Measurements from ENCODE around the gene RRN3.
A peak's percentile ranks its signal among the peaks of the same experiment; 100 is the strongest.
"Not testable (repeated sequence)": the region's sequence is repeated elsewhere in the genome, so short reads cannot be mapped to it uniquely, and the experiment has no call there.

The RRN3 gene

DNA sequence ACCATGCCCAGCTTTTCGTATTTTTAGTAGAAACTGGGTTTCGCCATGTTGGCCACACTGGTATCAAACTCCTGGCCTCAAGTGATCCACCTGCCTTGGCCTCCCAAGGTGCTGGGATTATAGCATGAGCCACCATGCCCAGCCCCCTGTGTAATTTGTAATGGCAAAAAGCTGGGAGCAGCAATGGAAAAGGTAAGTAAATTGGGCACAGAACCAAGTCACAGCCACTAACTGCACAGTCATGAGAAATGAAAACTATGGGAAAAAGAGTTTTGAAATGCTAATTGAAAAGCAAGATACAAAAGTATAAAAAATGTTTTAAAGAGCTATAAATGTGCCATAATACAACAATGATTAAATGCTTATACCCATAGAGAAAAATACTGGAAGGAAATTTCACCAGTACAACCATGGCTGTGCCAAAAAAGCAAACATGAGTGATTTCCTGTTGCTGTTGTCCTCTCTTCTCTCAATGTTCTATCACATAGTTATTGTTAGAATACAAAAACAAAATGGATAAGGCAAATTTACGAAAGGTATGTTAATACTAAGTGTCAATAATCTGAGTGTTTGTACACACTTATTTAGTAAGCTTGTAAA, 44.4 kb downstream of the RRN3 start:
- no peak for DNase-seq

DNA sequence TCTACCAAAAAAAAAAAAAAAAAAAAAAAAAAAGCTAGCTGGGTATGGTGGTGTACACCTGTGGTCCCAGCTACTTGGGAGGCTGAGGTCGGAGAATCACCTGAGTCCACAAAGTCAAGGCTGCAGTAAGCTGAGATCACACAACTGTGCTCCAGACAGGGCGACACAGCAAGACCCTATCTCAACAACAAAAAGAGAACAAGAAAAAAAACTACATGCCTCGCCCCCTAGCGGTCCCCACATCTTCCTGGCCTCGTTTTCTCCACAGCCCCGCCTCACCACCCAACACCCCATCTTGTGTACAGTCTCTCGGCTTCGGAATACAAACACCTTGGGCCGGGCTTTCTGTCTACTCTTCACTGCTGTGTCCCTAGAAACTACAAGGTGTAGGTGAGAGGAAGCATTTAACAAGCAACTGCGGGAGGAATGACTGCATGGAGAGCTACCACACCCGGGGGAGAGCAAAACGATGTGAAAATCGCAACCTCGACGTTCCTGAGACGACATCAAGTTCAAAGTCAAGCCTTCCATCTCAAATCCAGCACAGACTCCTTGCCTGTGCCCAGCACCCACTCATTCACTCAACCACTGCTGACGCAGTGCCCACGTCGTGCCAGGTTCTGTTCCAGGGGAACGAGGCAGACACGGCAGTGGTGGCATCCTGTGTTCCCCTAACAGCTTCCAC, 47.2 kb downstream of the RRN3 start:
- no peak for DNase-seq

DNA sequence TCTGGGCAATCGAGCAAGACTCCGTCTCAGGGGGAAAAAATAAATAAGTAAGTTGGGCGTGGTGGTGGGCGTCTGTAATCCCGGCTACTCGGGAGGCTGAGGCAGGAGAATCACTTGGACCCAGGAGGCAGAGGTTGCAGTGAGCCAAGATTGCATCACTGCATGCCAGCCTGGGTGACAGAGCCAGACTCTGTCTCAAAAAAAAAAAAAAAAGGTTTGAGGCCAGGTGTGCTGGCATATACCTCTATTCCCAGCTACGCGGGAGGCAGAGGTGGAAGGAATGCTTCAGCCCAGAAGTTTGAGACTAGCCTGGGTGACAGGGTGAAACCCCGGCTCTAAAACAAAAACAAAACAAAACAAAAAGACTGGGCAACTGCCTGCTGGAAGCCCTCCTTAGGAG, 48.8 kb downstream of the RRN3 start:
- not testable (repeated sequence) for DNase-seq

DNA sequence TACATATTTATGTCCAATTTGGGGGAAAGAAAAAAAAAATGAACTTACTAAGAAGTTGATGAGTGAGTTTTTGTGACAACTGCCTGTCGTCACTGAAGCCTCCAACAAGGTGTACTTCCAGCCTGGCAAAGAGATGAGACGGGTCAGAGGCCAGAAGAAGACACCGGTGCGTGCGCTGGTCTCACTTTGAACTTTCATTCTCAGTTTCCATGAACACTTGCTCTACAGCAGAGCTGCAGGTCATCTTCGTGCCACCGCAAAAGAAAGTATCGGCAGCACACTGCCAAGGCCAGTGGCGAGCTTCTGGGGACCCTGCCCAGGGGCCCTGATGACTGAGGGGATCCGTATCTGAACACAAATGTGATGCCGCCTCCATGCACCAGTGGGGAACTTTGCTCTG, 49.8 kb downstream of the RRN3 start:
- no peak for DNase-seq

DNA sequence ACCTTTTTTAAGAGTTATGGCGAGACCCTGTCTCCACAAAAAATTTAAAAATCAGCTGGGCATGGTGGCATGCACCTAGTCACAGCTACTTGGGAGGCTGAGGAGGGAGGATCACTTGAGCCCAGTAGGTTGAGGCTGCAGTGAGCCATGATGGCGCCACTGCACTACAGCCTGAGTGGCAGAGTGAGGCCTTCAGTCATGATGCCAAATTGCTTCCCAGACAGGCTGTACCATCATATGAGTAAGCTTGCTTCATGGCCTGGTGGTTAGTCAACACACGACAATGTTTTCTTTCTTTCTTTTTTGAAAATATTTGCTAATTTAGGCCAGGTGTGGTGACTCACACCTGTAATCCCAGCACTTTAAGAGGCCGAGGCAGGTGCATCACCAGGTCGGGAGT, 50.7 kb downstream of the RRN3 start:
- DNase-seq = no peak

DNA sequence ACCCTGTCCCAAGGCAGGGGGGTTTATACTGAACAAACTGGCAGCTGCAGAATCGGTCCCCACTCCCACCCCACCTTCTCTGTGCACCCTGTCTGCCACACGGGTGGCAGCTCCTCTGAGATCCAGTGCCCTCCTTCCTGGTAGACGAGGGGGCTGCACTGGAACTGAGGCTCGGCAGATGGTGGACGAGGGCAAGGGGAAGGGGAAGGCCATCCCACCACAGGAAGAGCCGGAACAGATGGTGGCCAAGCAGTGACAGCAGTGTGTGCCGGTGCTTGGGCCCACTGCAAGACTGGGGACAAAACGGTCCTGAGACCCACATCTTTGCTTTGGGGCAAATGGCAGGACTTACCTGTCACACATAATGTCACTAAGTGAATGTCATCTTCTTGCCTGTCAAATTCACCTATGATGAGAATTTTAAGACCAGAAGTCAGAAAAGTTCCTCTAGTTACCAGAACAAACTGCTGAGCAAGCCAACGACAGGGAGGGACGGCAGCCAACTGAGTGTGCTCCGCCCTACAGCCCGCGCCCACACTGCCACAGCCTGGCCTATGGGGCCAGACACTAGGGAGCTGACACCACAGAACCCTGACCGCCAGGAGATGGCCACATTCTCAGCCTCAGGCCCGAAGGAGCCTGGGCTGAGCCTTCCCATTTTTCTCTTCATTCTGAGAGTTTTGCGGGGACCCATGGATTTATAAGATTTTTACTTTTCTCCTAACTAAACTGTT, 52.6 kb downstream of the RRN3 start:
- no peak for DNase-seq

DNA sequence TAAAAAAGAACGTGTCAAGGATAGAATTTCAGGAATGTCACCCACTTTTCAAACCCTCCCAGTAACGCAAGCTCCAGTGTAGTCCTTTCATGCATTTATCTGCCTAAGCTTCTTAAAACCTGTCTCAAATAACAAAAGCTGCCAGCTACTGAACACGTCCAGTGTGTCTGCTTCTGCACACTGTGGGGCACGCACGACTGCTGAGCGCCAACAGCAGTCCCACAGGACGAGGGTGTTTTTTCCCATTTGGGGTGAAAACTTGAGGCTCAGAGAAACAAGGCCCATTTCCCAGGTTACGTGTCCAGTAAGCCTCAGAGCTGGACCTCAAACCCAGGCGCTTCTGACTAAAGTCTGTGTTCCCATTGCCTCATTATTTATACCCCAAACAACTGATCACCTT, 55.4 kb downstream of the RRN3 start:
- DNase-seq = no peak

DNA sequence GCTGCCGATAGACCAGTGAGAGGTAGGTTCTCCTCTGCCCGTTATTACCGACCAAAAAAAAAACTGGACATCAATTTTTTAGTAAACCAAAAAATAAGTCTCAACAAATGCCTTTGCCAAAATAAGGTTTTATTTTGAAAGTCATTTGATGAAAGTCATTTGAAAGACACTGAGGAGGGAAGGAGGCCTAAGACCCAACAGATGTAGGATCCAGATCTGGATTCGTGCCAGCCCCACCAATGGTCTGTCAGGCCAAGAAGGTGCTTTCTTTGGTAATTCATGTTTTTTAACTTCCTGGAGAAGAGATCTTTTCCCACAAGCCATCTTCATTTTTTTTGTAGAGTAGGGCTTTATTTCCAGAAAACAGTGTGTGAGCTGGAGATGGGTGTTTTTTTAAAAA, 56.3 kb downstream of the RRN3 start:
- no peak for DNase-seq

DNA sequence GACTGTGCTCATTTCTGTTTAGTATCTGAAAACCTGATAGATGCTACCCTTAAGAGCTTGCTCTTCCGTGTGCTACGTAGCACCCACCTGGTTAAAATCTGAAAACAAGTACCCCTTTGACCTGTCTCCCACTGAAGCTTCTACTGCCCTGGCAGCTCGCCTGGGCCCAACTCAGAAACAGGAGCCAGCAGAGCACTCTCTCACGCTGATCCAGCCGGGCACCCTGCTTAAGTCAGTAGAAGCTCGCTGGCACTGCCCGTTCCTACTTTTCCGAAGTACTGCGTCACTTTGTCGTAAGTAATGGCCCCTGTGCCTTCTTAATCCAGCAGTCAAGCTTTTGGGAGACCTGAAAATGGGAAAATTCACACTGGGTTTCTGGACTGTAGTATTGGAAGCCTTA, 57.1 kb downstream of the RRN3 start:
- no peak for DNase-seq

DNA sequence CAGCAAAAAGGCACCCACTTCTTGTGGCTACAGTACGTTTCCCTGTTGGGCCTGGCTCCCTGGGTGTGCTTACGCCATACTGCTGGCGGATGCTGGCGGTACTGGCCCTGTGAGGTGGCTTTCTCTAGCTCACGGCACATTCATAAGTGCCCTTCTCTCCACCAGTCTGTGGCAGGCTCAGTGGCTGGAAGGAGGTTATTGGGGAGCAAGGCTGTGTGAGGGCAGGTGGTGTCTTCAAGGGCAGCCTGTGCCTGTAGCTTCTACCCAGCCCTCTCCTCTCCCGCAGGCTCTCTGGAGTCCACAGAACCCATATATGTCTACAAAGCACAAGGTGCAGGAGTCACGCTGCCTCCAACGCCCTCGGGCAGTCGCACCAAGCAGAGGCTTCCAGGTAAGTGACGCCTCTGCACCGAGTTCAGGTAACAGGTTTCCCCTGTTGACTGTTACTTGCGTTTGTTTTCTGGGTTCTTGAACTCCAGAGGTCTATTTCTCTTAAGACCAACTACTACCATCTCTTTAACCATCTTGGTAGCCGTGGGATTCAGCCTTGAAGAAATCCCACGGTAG, 58.8 kb downstream of the RRN3 start:
- no peak for DNase-seq

DNA sequence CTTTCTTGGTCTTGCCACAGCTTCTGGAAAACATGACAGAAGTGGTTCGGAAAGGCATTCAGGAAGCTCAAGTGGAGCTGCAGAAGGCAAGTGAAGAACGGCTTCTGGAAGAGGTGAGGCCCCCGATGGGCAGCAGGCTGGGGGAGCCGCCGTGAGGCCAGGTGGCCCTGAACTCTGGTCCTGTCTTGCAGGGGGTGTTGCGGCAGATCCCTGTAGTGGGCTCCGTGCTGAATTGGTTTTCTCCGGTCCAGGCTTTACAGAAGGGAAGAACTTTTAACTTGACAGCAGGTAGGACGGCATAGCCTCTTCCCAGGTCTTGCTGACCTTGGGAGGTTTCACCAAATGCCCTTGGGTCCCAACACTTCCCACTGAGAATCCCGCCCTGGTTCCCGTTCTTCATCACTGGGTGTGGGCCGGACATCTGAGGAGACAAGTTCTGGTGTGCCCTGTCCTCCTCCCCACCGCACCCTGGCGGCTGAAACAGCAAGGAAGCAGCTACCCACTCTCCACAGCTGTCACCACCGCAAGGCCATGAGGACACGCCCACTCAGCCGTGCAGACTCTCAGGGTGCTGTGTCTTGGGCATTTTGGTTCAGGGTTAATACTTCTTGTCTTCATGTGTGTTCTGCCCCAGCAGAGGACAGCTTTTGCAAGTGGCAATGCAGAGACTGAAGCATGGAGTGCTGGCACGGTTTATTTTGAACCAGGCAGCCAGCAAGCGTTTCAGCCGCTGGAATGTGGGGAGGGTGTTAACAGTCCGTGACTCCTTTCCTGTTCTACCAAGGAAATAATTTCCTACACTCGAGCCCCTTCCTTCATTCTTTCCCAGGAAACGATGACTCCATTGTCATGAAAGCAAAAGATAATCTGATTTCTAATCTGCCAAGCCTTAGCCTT, 59.6 kb downstream of the RRN3 start:
- DNase-seq = no peak

DNA sequence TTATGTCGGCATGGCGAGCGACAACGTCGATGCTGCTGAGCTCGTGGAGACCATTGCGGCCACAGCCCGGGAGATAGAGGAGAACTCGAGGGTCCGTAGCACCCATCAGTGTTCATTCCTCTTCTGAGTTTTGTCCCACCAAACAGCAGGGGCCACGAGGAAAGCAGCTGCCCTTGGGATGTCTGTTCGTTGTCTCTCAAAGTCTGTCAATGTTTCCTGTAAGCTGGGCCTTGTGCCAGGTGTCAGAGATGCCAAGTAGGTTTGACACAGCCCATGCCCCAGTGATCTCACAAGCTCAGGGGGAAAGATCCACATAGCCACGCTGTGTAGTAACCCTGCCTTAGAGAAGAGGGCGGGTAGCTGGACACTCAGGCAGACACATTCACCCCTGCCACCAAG, 60.8 kb downstream of the RRN3 start:
- DNase-seq = no peak

DNA sequence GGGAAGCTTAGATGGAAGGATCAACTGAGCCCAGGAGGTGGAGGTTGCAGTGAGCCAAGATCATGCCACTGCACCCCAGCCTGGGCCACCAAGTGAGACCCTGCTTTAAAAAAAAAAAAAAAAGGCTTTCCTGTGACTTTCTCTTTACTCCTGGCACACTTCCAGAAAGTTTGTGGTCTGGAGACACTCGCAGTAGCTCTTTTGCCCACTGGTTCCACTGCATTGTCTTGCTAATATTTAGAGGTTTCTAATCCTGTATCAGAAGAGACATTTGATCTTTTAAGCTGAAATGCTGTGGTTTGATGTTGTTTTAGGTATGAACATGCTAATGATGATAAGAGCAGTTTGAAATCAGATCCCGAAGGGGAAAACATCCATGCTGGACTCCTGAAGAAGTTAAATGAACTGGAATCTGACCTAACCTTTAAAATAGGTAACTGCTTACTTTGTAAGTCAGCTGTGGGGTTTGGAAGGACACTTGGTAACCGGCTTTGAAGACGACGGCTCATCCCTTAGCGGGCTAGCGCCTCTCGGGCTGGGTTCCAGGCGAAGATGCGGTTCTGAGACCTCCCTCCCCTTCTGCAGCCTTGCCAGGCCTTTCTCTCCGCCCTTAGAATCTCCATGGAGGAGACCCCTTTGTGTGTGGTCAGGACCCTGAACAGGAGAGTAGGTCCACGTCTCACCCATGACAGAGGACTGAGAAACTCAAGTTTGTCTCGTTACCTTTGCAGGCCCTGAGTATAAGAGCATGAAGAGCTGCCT, 61.3 kb downstream of the RRN3 start:
- DNase-seq = no peak

DNA sequence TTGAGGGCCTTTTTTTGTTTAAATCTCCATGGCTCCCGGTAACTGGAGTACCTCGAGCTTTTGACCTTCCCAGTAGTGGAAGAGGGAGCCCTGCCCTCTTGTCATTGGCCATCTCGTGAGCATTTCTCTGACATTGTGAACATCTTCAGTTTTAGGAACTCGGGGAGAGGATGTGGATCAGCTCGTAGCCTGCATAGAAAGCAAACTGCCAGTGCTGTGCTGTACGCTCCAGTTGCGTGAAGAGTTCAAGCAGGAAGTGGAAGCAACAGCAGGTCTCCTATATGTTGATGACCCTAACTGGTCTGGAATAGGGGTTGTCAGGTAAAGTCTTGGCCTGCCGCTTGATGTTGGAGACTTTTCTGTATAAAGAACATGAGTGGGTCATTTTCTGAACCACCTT, 62.5 kb downstream of the RRN3 start:
- no peak for DNase-seq

DNA sequence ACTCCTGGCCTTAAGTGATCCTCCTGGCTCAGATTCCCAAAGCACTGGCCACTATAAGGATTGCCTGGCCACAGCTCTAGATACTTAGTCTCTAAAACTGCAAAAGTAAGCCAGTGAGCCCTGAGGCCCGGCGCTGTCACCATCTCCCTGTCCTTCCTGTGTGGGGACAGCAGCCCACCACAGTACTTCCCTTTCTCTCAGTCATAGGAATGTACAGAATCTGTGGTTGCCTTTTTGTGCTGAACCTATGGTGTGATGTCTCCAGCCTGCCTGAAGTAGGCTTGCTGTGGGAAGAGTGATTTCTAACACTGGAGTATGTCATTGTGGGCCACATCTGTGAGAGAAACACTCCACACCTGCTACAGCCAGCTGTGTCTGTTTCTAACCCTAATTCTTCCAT, 62.9 kb downstream of the RRN3 start:
- DNase-seq = peak; percentile 49

DNA sequence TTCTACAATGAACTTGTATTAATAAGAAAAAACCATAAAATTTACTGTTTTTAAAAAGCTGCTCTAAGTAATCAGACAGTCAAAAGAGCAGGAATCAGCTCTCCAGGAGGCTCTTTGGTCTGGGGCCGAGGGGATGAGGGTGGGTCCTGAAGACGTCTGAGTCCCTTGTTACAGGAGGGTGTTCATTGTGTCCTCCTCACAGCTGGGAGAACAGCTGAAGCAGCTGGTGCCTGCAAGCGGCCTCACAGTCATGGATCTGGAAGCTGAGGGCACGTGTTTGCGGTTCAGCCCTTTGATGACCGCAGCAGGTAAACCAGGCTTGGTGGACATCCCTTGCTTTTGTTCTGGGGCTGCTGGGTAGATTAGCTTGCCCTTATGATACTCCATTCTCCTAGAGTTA, 64.3 kb downstream of the RRN3 start:
- peak; percentile 59 for DNase-seq

DNA sequence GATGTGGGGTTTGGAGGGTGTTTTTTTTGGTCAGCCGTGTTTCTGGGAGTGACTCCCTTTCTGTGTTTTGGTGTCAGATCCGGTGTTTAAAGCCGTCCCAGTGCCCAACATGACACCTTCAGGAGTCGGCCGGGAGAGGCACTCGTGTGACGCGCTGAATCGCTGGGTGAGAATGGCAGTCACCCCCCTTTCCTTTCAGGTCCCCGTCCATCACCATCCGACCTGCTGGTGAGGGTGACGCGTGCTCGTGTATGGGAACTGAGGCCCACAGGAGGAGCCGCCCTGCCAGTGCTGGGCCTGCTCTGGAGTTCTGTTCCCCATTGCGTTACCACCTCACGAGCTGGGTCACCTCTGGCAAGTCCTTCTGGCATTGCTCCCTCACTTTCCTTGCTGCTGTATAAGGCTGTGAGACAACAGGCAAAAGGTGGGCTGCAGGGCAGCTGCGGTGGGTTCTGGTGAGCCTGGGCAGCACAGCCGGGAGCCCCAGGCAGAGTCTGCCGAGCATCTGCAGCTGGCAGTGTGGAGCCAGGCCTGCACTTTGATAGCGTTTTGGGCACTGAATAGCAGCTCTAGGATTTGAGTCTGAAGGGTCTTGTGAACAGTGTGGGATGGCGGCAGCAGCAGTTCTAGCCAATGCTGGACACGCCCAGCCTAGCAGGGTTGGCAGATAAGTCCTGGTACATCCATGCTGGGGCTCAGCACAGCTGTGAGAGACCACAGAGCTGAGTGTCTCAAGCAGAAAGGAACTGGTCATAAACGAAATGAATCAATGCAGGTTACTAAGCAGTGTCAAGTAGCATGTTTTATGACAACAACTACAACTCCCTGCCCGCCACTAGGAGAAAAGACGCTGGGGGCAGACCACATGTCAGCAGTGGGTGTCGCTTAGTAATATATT, 65.0 kb downstream of the RRN3 start:
- peak; percentile 58 for DNase-seq

DNA sequence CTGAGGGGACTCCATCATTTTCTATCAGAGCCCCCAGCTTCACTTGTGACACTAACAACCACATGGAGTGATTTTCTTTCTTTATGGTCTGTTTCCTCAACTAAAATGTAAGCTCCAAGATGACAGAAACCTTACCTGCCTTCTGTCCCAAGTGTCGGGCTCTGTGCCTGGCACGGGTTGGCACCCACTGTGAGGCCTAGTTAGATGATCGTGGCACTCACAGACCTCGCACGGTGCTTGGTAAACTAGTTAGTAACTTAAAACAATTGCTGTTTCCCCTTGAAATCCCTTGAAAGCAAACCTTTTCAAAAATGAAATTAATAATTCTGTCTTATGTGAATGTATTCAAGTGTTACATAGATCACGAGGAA, 65.7 kb downstream of the RRN3 start:
- peak; percentile 54 for DNase-seq

DNA sequence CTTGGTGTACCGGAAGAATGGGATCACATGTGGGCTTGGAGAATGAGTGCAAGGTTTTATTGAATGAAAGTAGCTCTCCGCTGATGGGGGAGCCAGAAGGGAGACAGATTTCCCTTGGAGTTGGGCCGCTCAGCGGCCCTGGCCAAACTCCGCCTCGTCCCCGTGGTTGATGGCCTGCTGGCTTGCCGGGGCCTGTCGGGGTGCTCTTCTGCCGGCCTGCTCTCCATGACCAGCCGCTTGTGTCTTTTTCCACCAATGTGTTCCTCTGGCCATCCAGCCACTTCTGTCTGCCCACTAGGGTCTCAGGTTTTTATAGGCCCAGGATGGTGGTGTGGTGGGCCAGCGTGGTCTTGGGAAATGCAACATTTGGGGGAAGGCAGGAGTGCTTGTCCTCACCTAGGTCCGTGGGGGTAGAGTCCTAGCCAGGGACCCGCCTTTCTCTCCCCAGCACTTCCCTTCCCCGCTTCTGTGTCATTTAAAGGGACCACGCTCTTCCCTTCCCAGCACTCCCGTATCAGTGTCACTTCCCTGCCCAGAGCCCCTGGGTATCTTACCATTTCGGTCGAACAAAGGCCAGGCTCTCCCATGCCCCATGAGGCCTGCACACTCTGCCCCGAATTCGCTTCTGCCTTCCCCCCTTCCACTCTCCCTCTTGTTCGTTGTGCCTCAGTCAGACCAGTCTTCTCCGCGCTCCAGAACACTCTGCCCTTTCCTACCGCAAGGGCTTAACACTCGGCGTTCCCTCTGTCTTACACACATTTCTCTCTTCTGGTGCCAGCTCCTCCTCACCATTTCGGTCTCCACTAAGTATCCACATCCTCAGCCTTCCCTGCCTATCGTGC, 66.3 kb downstream of the RRN3 start:
- peak; percentile 58 for DNase-seq

DNA sequence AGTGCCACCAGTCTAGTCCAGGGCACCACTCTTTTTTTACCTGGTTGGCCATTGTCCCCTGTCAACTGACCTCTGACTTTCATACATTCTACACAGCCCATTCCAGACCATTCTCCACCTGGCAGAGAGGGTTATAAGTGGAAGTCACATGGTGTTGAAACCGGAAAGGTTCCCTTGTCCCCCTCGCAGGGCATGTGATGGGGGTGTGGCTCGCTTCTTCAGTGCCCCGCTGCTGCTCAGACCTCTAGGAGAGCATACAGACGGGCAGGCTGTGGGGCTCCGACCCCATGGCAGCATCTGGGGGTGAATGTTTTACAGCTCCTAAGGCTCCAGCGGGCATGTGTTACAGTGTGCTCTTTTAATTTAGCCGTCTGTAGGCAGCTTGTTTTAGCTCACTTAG, 67.0 kb downstream of the RRN3 start:
- peak; percentile 32 for DNase-seq

Data from activated CD8-positive, alpha-beta memory T cell treated with anti-CD3 and anti-CD28 coated beads for 24 hours (primary cell).